Loucy (cell line): ENCODE data around the gene ROGDI.

Source experiments
- H2AFZ ChIP-seq: fragments of 200-600 bp; sonication (generic); 2 replicates; pipeline ENCODE4 v1.6.0; 2016; ENCODE audit warnings: antibody characterized with exemption, mild to moderate bottlenecking, low read length, moderate library complexity
- H3F3A ChIP-seq: fragments of 200-600 bp; 2 replicates; pipeline ENCODE4 v1.6.0; 2016; ENCODE audit warnings: antibody characterized with exemption, low read depth, mild to moderate bottlenecking
- H3K27me3 ChIP-seq: fragments of 200-600 bp; sonication (generic); 2 replicates; pipeline ENCODE4 v1.6.1; 2014; ENCODE audit warnings: low read length, mild to moderate bottlenecking; ENCODE audit not compliant: insufficient read depth, poor library complexity, severe bottlenecking
- H3K36me3 ChIP-seq: fragments of 200-600 bp; sonication (generic); 2 replicates; pipeline ENCODE4 v1.6.1; 2016; ENCODE audit warnings: low read length; ENCODE audit not compliant: insufficient read depth
- H3K4me1 ChIP-seq: fragments of 200-600 bp; sonication (generic); 2 replicates; pipeline ENCODE4 v1.5.1; 2014; ENCODE audit warnings: low read length, mild to moderate bottlenecking; ENCODE audit not compliant: insufficient read depth, poor library complexity, severe bottlenecking
- H3K4me2 ChIP-seq: fragments of 200-600 bp; sonication (generic); 2 replicates; pipeline ENCODE4 v1.6.0; 2014; ENCODE audit warnings: antibody characterized with exemption, low read length, low read depth, mild to moderate bottlenecking; ENCODE audit not compliant: poor library complexity, severe bottlenecking
- H3K4me3 ChIP-seq: fragments of 200-600 bp; sonication (generic); 2 replicates; pipeline ENCODE4 v1.5.1; 2014; ENCODE audit warnings: low read length, mild to moderate bottlenecking, mixed read lengths; ENCODE audit not compliant: poor library complexity, severe bottlenecking
- H3K79me2 ChIP-seq: fragments of 200-600 bp; sonication (generic); 2 replicates; pipeline ENCODE4 v1.6.1; 2014; ENCODE audit warnings: low read length; ENCODE audit not compliant: insufficient read depth
- H3K9ac ChIP-seq: fragments of 200-600 bp; sonication (generic); 2 replicates; pipeline ENCODE4 v1.6.0; 2014; ENCODE audit warnings: mild to moderate bottlenecking, low read depth, low read length, moderate library complexity; ENCODE audit not compliant: poor library complexity, severe bottlenecking
- H3K9me2 ChIP-seq: fragments of 200-600 bp; sonication (generic); replicated peaks from 2 replicates; pipeline ENCODE4 v1.6.1; 2016; ENCODE audit warnings: low read depth, low read length, mixed read lengths
- H3K9me3 ChIP-seq: fragments of 200-600 bp; sonication (generic); 2 replicates; pipeline ENCODE4 v1.6.1; 2014; ENCODE audit warnings: mild to moderate bottlenecking, antibody characterized with exemption, low read length, low read depth; ENCODE audit not compliant: insufficient read depth
- H4K20me1 ChIP-seq: fragments of 200-600 bp; sonication (generic); 2 replicates; pipeline ENCODE4 v1.6.0; 2014; ENCODE audit warnings: antibody characterized with exemption, low read length, mild to moderate bottlenecking; ENCODE audit not compliant: insufficient read depth, poor library complexity, severe bottlenecking
- EZH2phosphoT487 ChIP-seq: fragments of 200-600 bp; IDR thresholded peaks from 2 replicates; pipeline ENCODE4 v1.6.1; 2018; ENCODE audit warnings: antibody characterized with exemption, mild to moderate bottlenecking, moderate library complexity, borderline replicate concordance
- TF ChIP-seq, protein P1 (sequence below): fragments of 200-600 bp; sonication (generic); conservative IDR thresholded peaks from 2 replicates; pipeline ENCODE4 v1.5.1; 2014; ENCODE audit warnings: mild to moderate bottlenecking, antibody characterized with exemption, low read length

ROGDI gene

DNA sequence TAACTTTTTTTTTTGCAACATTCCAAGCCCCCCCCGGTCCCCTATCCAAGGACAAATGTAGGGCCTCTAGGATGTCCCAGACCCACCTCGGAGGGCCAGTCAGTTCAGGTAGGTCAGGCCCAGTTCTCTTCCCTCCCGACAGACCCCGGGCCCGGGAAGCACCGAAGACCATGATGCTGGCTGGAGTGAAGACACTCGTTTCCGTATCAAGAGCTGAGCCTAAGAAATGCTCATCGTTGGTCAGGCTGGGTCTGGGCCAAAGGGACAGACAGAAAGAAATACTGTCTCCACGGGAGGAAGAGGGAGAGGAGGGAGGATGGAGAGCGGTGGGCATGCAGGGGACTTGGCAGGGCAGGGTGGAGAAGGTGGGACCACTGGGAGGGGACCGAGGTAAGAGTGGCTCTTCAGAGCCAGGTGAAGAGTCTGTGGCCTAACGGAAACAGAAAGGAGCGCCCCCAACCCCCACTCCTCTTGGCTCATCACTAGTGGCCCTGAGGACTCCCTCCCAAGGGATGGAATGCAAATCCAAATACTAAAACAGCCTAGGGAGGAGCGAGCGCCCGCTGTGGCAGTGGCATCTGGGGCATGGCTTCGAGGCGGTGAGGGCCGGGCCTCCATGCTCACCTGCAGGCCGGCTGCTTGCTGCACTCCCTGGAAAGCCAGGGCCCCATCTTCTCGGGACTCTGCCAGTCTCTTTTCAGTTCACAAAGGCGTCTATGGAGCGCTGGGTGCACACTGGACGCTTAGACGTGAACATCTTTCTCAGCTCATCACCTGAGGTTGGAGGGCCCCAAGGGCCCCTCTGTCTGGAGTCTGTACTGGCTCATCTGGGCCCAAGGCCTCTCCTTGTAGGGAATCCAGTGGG is 1.7 kb upstream of the ROGDI start:
- no peaks in the 10 kb centered on the region for H3K27me3 ChIP-seq
- no peak overlapping the region for H3K9ac ChIP-seq
- H3K4me3 ChIP-seq = no peak overlapping the region
- H3K36me3 ChIP-seq = peaks cover 4% of the 10 kb centered on the region; the same call in 1 of the 2 replicates
- H3K9me3 ChIP-seq = no peaks in the 10 kb centered on the region
- no peaks in the 10 kb centered on the region for H3F3A ChIP-seq
- TF ChIP-seq, protein P1, sequence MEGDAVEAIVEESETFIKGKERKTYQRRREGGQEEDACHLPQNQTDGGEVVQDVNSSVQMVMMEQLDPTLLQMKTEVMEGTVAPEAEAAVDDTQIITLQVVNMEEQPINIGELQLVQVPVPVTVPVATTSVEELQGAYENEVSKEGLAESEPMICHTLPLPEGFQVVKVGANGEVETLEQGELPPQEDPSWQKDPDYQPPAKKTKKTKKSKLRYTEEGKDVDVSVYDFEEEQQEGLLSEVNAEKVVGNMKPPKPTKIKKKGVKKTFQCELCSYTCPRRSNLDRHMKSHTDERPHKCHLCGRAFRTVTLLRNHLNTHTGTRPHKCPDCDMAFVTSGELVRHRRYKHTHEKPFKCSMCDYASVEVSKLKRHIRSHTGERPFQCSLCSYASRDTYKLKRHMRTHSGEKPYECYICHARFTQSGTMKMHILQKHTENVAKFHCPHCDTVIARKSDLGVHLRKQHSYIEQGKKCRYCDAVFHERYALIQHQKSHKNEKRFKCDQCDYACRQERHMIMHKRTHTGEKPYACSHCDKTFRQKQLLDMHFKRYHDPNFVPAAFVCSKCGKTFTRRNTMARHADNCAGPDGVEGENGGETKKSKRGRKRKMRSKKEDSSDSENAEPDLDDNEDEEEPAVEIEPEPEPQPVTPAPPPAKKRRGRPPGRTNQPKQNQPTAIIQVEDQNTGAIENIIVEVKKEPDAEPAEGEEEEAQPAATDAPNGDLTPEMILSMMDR = no peak
- no peak for TF ChIP-seq EZH2phosphoT487
- H2AFZ ChIP-seq = no peak overlapping the region
- H3K4me2 ChIP-seq = no peak overlapping the region
- no peaks in the 10 kb centered on the region for H4K20me1 ChIP-seq
- H3K9me2 ChIP-seq = no peaks in the 10 kb centered on the region
- H3K79me2 ChIP-seq = no peaks in the 10 kb centered on the region
- no peaks in the 10 kb centered on the region for H3K4me1 ChIP-seq

DNA sequence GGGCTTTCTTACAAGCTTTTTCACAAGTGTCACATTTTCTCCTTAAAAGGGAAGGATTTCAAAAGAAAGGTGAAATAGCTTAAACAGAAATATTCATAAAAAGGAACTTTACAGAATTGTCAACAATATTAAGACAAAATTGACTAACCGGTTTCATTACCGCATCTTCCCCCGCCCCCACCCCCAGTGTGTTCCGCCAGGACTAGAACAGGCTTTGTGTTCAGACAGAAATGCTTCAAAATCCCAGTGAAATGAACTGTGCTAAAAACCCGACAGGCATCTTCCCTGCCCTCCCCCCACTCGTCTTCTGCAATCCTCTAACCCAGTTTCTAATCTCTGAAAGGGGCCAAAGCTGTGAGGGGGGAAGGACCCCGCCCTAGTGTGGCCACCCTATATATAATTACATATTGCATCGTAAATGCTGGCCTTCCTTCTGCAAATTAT is 990 bp upstream of the ROGDI start:
- Histone ChIP-seq H3K9me2 (no peaks in the 10 kb centered on the region), H3K27me3 (no peaks in the 10 kb centered on the region), H3K9me3 (no peaks in the 10 kb centered on the region), H3K4me2 (peak overlapping the region; percentile 83), H3K4me1 (no peaks in the 10 kb centered on the region), H3K36me3 (peaks cover 4% of the 10 kb centered on the region; the same call in 1 of the 2 replicates), H3F3A (no peaks in the 10 kb centered on the region), H3K9ac (peak overlapping the region; percentile 50), H3K4me3 (peak overlapping the region; percentile 75), H2AFZ (no peak overlapping the region), H4K20me1 (no peaks in the 10 kb centered on the region), H3K79me2 (no peaks in the 10 kb centered on the region)
- TF ChIP-seq, protein P1 = no peak
- TF ChIP-seq EZH2phosphoT487 = no peak

DNA sequence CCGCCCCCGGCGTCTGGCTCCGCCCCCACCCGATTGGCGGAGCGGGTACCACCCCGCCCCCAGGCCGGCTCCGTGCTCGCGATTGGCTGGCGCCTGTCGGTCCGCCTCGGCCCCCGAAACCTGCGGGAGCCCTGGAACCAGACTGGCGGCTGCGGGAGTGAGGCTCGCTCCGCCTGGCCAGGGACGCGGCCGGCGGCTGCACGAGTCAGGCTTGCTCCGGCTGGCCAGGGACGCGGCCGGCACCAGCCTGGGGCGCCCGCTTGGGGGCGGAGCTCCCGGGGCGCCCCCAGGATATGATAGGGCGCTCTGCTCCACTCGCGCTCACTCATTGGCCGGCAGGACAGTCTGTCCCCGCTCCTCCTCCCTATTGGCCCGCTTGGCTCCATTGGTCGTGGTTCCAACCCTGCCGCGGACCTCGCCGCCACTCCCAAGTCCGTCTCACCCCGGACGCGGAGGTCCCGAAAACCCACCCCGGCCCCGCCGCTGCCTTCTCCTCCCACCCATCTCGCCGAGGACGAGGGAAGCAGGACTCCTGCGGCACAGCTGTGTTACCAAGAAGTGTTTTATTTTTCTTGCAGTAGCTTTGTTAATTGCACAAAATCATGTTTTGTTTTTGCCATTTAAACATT is 340 bp upstream of the ROGDI start:
- Histone ChIP-seq H4K20me1 (no peaks in the 10 kb centered on the region), H3K9me2 (no peaks in the 10 kb centered on the region), H3K4me3 (peak overlapping the region; percentile 75), H3K79me2 (no peaks in the 10 kb centered on the region), H3K9ac (peak overlapping the region; percentile 50), H3F3A (no peaks in the 10 kb centered on the region), H3K4me1 (no peaks in the 10 kb centered on the region), H2AFZ (peak overlapping the region; percentile 82), H3K27me3 (no peaks in the 10 kb centered on the region), H3K4me2 (peak overlapping the region; percentile 83), H3K36me3 (peaks cover 4% of the 10 kb centered on the region; the same call in 1 of the 2 replicates), H3K9me3 (no peaks in the 10 kb centered on the region)
- TF ChIP-seq, protein P1 = no peak
- no peak for TF ChIP-seq EZH2phosphoT487
